ENCODE data around the gene PRKAR2B.
"Not testable (repeated sequence)": the region's sequence is repeated elsewhere in the genome, so short reads cannot be mapped to it uniquely, and the experiment has no call there.

PRKAR2B gene

DNA sequence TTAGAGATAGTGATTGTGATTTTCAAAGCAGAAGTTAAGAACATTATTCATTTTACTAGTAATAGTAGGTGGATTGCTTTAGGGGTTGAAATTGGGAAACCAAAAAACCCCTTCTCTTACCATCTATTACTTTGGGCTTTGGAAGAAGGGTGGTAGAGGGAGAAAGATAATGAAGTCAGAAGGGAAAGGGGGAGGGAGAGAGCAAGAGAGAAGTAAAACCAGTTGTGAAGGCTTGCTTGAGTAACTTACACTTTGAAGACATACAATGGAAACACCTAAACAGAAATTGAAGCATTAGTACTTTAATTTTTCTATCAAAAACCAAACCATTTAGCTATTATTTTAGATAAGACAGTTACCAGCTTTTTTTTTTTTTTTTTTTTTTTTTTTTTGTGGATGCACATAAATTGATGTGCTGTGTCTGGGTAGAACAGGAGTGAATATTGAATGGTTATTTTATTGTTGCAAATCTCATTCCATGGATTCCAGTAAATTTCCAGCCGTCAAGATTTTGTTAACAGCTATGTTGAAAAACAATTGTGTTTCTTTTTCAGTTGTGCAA, 5.5 kb downstream of the PRKAR2B start:
- peaks cover 5% of the 10 kb centered on the region for H3K27me3 ChIP-seq (replicated peaks; ENCODE audit: control insufficient read depth, insufficient read depth, low read length)
- no peak for DNase-seq (ENCODE audit: extremely low read depth, insufficient read length)
- no peak overlapping the region for H3K4me3 ChIP-seq (replicated peaks; ENCODE audit: low read depth, low read length)
- TF ChIP-seq, protein P1, sequence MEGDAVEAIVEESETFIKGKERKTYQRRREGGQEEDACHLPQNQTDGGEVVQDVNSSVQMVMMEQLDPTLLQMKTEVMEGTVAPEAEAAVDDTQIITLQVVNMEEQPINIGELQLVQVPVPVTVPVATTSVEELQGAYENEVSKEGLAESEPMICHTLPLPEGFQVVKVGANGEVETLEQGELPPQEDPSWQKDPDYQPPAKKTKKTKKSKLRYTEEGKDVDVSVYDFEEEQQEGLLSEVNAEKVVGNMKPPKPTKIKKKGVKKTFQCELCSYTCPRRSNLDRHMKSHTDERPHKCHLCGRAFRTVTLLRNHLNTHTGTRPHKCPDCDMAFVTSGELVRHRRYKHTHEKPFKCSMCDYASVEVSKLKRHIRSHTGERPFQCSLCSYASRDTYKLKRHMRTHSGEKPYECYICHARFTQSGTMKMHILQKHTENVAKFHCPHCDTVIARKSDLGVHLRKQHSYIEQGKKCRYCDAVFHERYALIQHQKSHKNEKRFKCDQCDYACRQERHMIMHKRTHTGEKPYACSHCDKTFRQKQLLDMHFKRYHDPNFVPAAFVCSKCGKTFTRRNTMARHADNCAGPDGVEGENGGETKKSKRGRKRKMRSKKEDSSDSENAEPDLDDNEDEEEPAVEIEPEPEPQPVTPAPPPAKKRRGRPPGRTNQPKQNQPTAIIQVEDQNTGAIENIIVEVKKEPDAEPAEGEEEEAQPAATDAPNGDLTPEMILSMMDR (IDR thresholded peaks at IDR 0.05; ENCODE audit: insufficient read depth, low read length, poor library complexity, severe bottlenecking): no peak
- no peaks in the 10 kb centered on the region for H3K36me3 ChIP-seq (ENCODE audit: control insufficient read depth, insufficient read depth, low read length)

DNA sequence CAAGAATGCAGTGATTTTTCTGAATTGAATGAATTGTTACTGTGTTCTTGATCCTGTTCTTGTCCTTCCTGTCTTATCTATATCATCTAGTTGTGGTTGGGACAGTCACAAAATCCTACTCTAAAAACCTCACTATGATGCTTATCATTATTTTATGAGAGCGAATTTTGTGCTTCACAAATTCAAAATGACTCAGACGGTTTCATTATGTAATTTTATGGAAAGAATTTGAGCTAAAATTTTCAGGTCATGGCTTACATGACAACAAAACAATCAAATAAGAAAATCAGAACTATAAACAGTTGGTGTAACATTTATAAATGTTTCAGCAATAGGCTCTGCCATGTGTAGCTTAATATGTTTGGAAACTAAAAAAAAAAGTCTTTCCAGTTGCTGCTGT, 6.9 kb downstream of the PRKAR2B start:
- H3K4me3 ChIP-seq (replicated peaks; ENCODE audit: low read depth, low read length): no peak overlapping the region
- no peaks in the 10 kb centered on the region for H3K27me3 ChIP-seq (replicated peaks; ENCODE audit: control insufficient read depth, insufficient read depth, low read length)
- no peaks in the 10 kb centered on the region for H3K36me3 ChIP-seq (ENCODE audit: control insufficient read depth, insufficient read depth, low read length)
- TF ChIP-seq, protein P1 (IDR thresholded peaks at IDR 0.05; ENCODE audit: insufficient read depth, low read length, poor library complexity, severe bottlenecking): no peak
- DNase-seq (ENCODE audit: extremely low read depth, insufficient read length): no peak

DNA sequence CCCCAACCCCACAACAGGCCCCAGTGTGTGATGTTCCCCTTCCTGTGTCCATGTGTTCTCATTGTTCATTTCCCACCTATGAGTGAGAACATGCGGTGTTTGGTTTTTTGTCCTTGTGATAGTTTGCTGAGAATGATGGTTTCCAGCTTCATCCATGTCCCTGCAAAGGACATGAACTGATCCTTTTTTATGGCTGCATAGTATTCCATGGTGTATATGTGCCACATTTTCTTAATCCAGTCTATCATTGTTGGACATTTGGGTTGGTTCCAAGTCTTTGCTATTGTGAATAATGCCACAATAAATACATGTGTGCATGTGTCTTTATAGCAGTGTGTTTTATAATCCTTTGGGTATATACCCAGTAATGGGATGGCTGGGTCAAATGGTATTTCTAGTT, 10.5 kb downstream of the PRKAR2B start:
- H3K4me3 ChIP-seq (replicated peaks; ENCODE audit: low read depth, low read length); H3K36me3 ChIP-seq (ENCODE audit: control insufficient read depth, insufficient read depth, low read length); H3K27me3 ChIP-seq (replicated peaks; ENCODE audit: control insufficient read depth, insufficient read depth, low read length); DNase-seq (ENCODE audit: extremely low read depth, insufficient read length): not testable (repeated sequence)

DNA sequence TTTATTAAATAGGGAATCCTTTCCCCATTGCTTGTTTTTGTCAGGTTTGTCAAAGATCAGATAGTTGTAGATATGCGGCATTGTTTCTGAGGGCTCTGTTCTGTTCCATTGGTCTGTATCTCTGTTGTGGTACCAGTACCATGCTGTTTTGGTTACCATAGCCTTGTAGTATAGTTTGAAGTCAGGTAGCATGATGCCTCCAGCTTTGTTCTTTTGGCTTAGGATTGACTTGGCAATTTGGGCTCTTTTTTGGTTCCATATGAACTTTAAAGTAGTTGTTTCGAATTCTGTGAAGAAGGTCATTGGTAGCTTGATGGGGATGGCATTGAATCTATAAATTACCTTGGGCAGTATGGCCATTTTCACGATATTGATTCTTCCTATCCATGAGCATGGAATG, 11.6 kb downstream of the PRKAR2B start:
- not testable (repeated sequence) for DNase-seq (ENCODE audit: extremely low read depth, insufficient read length); H3K36me3 ChIP-seq (ENCODE audit: control insufficient read depth, insufficient read depth, low read length); H3K27me3 ChIP-seq (replicated peaks; ENCODE audit: control insufficient read depth, insufficient read depth, low read length)

DNA sequence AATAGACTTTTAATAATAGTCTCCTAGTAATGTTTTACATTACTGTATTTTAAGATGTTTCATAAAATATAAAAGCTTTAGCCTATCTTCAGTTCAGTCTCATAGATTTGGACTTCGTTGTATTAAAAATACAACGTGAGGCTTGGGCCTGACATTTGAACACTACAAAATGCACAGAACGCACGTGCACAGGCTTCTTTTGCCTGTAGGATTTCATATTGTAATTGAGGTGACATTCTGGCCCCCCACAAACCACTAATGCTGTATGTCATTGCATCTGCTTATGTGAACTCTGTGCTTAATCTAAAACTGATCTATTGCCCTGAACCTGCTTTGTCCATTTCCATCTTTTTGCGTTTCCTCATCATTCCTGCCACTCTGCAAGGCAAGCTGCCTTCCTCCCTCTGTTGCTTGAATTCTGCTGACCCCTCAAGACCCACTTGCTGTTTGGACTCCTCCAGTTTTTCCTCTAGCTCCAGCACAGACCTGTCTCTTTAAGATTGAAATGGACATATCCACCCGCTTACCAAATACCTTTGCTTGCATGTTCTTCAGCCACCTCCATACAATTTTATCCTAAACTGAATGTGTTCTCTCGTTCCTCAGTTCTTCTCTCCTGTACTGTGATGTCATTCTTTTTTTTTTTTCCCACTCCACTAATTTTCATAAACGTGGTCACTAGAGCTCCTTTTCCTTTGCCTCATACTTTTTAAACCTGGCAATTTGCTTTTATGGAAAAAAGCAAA, 12.4 kb downstream of the PRKAR2B start:
- Histone ChIP-seq H3K36me3 (ENCODE audit: control insufficient read depth, insufficient read depth, low read length) (no peaks in the 10 kb centered on the region), H3K4me3 (replicated peaks; ENCODE audit: low read depth, low read length) (no peak overlapping the region), H3K27me3 (replicated peaks; ENCODE audit: control insufficient read depth, insufficient read depth, low read length) (no peaks in the 10 kb centered on the region)
- DNase-seq (ENCODE audit: extremely low read depth, insufficient read length): no peak
- TF ChIP-seq, protein P1 (IDR thresholded peaks at IDR 0.05; ENCODE audit: insufficient read depth, low read length, poor library complexity, severe bottlenecking): no peak

More for the DNA sequence above, 11.6 kb downstream of the PRKAR2B start:
- not testable (repeated sequence) for H3K4me3 ChIP-seq (replicated peaks; ENCODE audit: low read depth, low read length)

DNA sequence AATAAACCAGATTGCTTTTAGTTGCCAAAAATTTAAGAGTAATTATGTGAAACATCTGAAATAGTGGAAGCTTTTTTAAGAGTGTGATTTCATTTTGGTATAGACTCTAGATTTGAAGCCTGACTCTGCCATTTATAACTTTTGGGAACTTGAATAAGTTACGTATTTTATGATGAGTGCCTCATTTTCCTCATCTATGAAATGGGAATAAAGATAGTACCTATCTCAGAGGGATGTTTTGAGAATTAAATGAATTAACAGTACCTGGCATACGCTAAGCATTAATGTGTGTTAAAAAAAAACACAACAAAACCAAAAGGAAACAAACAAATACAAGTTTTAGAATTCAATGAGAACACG, 12.9 kb downstream of the PRKAR2B start:
- H3K4me3 ChIP-seq (replicated peaks; ENCODE audit: low read depth, low read length): no peak overlapping the region
- no peaks in the 10 kb centered on the region for H3K27me3 ChIP-seq (replicated peaks; ENCODE audit: control insufficient read depth, insufficient read depth, low read length)

More for the DNA sequence above, 12.9 kb downstream of the PRKAR2B start:
- TF ChIP-seq, protein P1 (IDR thresholded peaks at IDR 0.05; ENCODE audit: insufficient read depth, low read length, poor library complexity, severe bottlenecking): no peak
- DNase-seq (ENCODE audit: extremely low read depth, insufficient read length): no peak
- no peaks in the 10 kb centered on the region for H3K36me3 ChIP-seq (ENCODE audit: control insufficient read depth, insufficient read depth, low read length)
